DND-41 (cell line): ENCODE measurements around the gene EDDM13.

ENCODE experiments used
- ATAC-seq: fragments of 200-7000 bp; cut with Tn5 transposase; 3 replicates; pipeline ENCODE4 v1.9.1; 2021; ENCODE audit warnings: low read depth; ENCODE audit not compliant: insufficient read depth
- DNase-seq: peaks from one replicate; pipeline ENCODE4 v3.0.0-alpha.2; 2020
- H2AFZ ChIP-seq: 2 replicates; pipeline ENCODE4 v1.6.0; 2012; ENCODE audit warnings: low read depth, low read length
- H3K27ac ChIP-seq: 2 replicates; pipeline ENCODE4 v1.5.1; 2012; ENCODE audit warnings: low read length, inconsistent platforms
- H3K27me3 ChIP-seq: fragments of 200-600 bp; sonication (generic); 2 replicates; pipeline ENCODE4 v1.6.0; 2012; ENCODE audit warnings: low read length, mild to moderate bottlenecking, inconsistent platforms; ENCODE audit not compliant: insufficient read depth, poor library complexity
- H3K36me3 ChIP-seq: 2 replicates; pipeline ENCODE4 v1.5.1; 2012; ENCODE audit warnings: low read length, inconsistent platforms; ENCODE audit not compliant: insufficient read depth
- H3K4me1 ChIP-seq: 2 replicates; pipeline ENCODE4 v1.5.1; 2012; ENCODE audit warnings: mild to moderate bottlenecking, low read length; ENCODE audit not compliant: insufficient read depth
- H3K4me2 ChIP-seq: 2 replicates; pipeline ENCODE4 v1.6.0; 2012; ENCODE audit warnings: mild to moderate bottlenecking, moderate library complexity, low read length, inconsistent platforms; ENCODE audit not compliant: insufficient read depth
- H3K4me3 ChIP-seq, 2 experiments: fragments of 200-600 bp in 1 of 2; shearing (Covaris generic) in 1 of 2; 2 replicates each; pipeline ENCODE4 v1.5.1; 2012 to 2016; ENCODE audit warnings: inconsistent platforms in 2 of 2, low read length in 2 of 2, mild to moderate bottlenecking in 2 of 2, low read depth in 1 of 2, moderate library complexity in 1 of 2
- H3K79me2 ChIP-seq: 2 replicates; pipeline ENCODE4 v1.6.0; 2012; ENCODE audit warnings: low read length, inconsistent platforms; ENCODE audit not compliant: insufficient read depth
- H3K9ac ChIP-seq: 2 replicates; pipeline ENCODE4 v1.6.0; 2012; ENCODE audit warnings: low read depth, mild to moderate bottlenecking, inconsistent platforms, low read length, moderate library complexity
- H3K9me3 ChIP-seq: 2 replicates; pipeline ENCODE4 v1.5.1; 2012; ENCODE audit warnings: low read length, moderate library complexity, mild to moderate bottlenecking, inconsistent platforms; ENCODE audit not compliant: insufficient read depth, severe bottlenecking
- H4K20me1 ChIP-seq: 2 replicates; pipeline ENCODE4 v1.6.0; 2012; ENCODE audit warnings: low read length; ENCODE audit not compliant: insufficient read depth
- EZH2 ChIP-seq: IDR thresholded peaks from 3 replicates; pipeline ENCODE4 v1.6.1; 2012; ENCODE audit warnings: borderline replicate concordance, low read depth, mild to moderate bottlenecking, moderate library complexity, low read length, inconsistent platforms; ENCODE audit not compliant: severe bottlenecking
- TF ChIP-seq, protein P1 (sequence below): IDR thresholded peaks from 2 replicates; pipeline ENCODE4 v1.5.1; 2012; ENCODE audit warnings: borderline replicate concordance, low read length, moderate library complexity, mild to moderate bottlenecking; ENCODE audit not compliant: poor library complexity, severe bottlenecking; ENCODE audit errors: extremely low read depth

Gene EDDM13

DNA sequence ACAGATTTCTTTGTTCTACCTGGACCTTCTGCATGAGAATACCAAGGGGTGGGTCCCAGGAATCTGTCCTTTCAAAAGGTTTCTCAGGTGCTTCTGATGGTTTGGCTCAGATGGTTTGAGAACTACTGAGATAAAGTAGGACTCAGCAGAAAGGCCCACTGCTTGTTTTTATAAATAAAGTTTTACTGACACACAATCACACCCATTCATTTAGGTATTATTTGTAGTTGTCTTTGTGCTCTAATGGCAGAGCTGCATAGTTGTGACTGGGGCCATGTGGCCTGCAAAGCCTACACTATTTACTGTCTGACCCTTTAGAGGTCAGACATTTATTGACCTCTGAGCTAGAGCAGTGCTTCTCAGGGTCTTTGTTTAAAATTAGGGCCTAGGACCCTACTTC is 17.6 kb downstream of the EDDM13 start:
- H3K4me2 ChIP-seq, result no peak overlapping the region
- no peaks in the 10 kb centered on the region for H4K20me1 ChIP-seq
- H3K4me3 ChIP-seq, result no peak overlapping the region
- TF ChIP-seq EZH2, result no peak
- TF ChIP-seq, protein P1, sequence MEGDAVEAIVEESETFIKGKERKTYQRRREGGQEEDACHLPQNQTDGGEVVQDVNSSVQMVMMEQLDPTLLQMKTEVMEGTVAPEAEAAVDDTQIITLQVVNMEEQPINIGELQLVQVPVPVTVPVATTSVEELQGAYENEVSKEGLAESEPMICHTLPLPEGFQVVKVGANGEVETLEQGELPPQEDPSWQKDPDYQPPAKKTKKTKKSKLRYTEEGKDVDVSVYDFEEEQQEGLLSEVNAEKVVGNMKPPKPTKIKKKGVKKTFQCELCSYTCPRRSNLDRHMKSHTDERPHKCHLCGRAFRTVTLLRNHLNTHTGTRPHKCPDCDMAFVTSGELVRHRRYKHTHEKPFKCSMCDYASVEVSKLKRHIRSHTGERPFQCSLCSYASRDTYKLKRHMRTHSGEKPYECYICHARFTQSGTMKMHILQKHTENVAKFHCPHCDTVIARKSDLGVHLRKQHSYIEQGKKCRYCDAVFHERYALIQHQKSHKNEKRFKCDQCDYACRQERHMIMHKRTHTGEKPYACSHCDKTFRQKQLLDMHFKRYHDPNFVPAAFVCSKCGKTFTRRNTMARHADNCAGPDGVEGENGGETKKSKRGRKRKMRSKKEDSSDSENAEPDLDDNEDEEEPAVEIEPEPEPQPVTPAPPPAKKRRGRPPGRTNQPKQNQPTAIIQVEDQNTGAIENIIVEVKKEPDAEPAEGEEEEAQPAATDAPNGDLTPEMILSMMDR, result no peak
- ATAC-seq (no peak), DNase-seq (no peak)
- H3K27ac ChIP-seq, result no peak overlapping the region
- no peak overlapping the region for H3K9ac ChIP-seq
- H3K9me3 ChIP-seq, result no peaks in the 10 kb centered on the region
- H3K4me1 ChIP-seq, result no peaks in the 10 kb centered on the region
- H3K79me2 ChIP-seq, result no peaks in the 10 kb centered on the region
- no peaks in the 10 kb centered on the region for H3K27me3 ChIP-seq
- H2AFZ ChIP-seq, result no peak overlapping the region
- no peaks in the 10 kb centered on the region; the same call in 1 of the 2 replicates for H3K36me3 ChIP-seq

DNA sequence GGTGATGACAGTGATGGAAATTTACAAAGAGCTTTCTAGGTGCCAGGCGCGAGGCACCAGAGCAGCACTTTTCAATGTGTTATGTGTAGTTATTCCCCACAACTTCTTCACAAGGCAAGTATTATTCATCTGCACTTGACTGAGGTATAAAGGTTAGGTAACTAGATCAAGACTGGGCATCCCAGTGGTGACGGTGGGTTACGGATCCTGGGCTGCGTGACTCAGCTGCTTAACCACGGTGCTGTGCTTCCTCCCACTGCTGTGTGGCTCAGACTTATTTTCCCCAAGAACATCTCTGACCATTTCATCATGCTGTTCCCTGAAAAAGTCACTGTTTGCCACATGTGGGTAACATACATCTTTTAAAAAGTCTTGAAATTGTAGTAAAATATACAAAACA is 19.3 kb downstream of the EDDM13 start:
- no peak for ATAC-seq
- H3K79me2 ChIP-seq, result no peaks in the 10 kb centered on the region
- TF ChIP-seq, protein P1, result no peak
- no peak for TF ChIP-seq EZH2
- H3K9me3 ChIP-seq, result no peaks in the 10 kb centered on the region
- no peak overlapping the region for H2AFZ ChIP-seq
- H3K4me2 ChIP-seq, result no peak overlapping the region
- no peak overlapping the region for H3K9ac ChIP-seq
- H3K4me3 ChIP-seq, result no peak overlapping the region
- DNase-seq, result no peak
- H4K20me1 ChIP-seq, result no peaks in the 10 kb centered on the region
- H3K27me3 ChIP-seq, result no peaks in the 10 kb centered on the region
- H3K36me3 ChIP-seq, result no peaks in the 10 kb centered on the region; the same call in 1 of the 2 replicates
- no peak overlapping the region for H3K27ac ChIP-seq
- H3K4me1 ChIP-seq, result no peaks in the 10 kb centered on the region

DNA sequence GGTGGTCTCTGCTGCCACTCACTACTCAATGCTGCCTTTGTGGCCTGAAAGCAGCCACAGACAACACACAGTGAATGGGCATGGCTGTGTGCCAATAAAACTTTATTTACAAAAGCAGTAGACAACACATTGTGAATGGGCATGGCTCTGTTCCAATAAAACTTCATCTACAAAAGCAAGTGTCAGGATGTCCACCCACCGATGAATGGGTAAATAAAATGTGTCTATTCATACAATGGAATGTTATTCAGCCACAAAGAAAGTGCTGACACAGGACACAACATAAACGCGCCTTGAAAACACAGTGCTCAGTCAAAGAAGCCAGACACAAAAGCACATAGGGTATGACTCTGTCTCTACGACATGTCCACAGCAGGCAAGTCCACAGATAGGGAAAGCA is 22.0 kb downstream of the EDDM13 start:
- no peaks in the 10 kb centered on the region for H3K79me2 ChIP-seq
- H3K9me3 ChIP-seq, result no peaks in the 10 kb centered on the region
- no peaks in the 10 kb centered on the region for H4K20me1 ChIP-seq
- no peaks in the 10 kb centered on the region for H3K27me3 ChIP-seq
- no peak overlapping the region for H3K4me2 ChIP-seq
- H3K4me3 ChIP-seq, result no peak overlapping the region
- no peaks in the 10 kb centered on the region; the same call in 1 of the 2 replicates for H3K36me3 ChIP-seq
- H3K27ac ChIP-seq, result no peak overlapping the region
- no peak overlapping the region for H3K9ac ChIP-seq
- H3K4me1 ChIP-seq, result no peaks in the 10 kb centered on the region
- H2AFZ ChIP-seq, result no peak overlapping the region
- no peak for DNase-seq
- TF ChIP-seq, protein P1, result no peak
- no peak for TF ChIP-seq EZH2
- no peak for ATAC-seq
